Neuron (in vitro differentiated cells): Measurements from ENCODE around the gene TAS1R3.

Source experiments
- H2AFZ ChIP-seq: one replicate; pipeline ENCODE4 v1.6.1; 2013; ENCODE audit warnings: low read depth, mild to moderate bottlenecking, inconsistent platforms, low read length, moderate library complexity
- H3K27me3 ChIP-seq: one replicate; pipeline ENCODE4 v1.6.1; 2013; ENCODE audit warnings: low read length; ENCODE audit not compliant: insufficient read depth
- H3K36me3 ChIP-seq: one replicate; pipeline ENCODE4 v1.6.1; 2013; ENCODE audit warnings: low read length; ENCODE audit not compliant: insufficient read depth
- H3K4me1 ChIP-seq: one replicate; pipeline ENCODE4 v1.6.1; 2013; ENCODE audit warnings: low read length; ENCODE audit not compliant: insufficient read depth
- H3K4me3 ChIP-seq: 2 replicates; pipeline ENCODE4 v1.5.1; 2013; ENCODE audit warnings: mild to moderate bottlenecking, low read length, moderate library complexity
- H3K9me3 ChIP-seq: one replicate; pipeline ENCODE4 v1.6.1; 2013; ENCODE audit warnings: low read length

The TAS1R3 gene

GRCh38 chr1:1337793-1338147 lies 6.7 kb downstream of the TAS1R3 start:
- Histone ChIP-seq H2AFZ (no peak overlapping the region), H3K27me3 (no peaks in the 10 kb centered on the region), H3K4me3 (no peak overlapping the region), H3K36me3 (peaks cover 31% of the 10 kb centered on the region), H3K9me3 (no peaks in the 10 kb centered on the region), H3K4me1 (no peaks in the 10 kb centered on the region)

DNA sequence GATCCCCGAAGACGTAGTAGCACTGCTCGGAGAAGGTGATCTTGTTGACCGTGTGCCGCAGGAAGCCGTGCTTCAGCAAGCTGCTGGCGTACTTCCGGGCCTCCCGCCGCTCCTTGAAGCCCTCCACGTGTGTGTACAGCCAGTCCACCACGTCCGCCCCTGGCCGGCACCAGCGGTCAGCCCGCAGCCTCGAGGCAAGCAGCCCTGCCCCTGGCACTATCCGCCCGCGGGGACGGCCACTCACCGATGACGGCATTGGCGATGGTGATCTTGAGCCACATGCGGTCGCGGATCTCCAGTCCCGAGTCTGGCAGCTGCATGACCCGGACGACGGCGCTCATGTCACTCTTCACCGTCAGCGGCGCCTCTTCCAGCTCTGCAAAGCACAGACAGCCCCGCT lies 7.2 kb downstream of the TAS1R3 start:
- H3K36me3 ChIP-seq, result peaks cover 31% of the 10 kb centered on the region

DNA sequence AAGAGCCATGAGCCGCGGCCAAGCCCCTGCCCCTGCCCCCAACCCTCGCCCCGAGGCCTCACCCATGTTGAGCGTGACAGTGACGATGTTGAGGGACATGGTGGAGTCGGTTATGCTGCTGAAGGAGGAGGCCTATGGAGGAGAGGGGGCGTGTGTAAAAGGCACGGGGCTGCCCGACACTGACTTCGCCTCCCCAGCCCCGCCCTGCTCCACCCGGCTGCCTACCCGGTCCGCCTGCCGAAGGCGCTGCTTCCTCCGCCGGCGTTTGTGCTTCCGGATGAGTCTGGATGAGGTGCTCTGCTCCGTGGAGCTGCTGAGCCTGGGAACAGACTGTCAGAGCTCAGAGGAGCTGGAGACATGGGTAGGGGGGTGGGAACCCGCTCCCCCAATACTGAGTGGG lies 9.1 kb downstream of the TAS1R3 start:
- peaks cover 31% of the 10 kb centered on the region for H3K36me3 ChIP-seq
- H3K9me3 ChIP-seq, result no peaks in the 10 kb centered on the region

More for the DNA sequence above, 7.2 kb downstream of the TAS1R3 start:
- no peak overlapping the region for H3K4me3 ChIP-seq
- H3K9me3 ChIP-seq, result no peaks in the 10 kb centered on the region
- no peak overlapping the region for H2AFZ ChIP-seq
- no peaks in the 10 kb centered on the region for H3K27me3 ChIP-seq
- H3K4me1 ChIP-seq, result no peaks in the 10 kb centered on the region

GRCh38 chr1:1340791-1341548 lies 9.9 kb downstream of the TAS1R3 start:
- peaks cover 31% of the 10 kb centered on the region for H3K36me3 ChIP-seq
- no peak overlapping the region for H2AFZ ChIP-seq
- no peak overlapping the region for H3K4me3 ChIP-seq
- H3K4me1 ChIP-seq, result peaks cover 2% of the 10 kb centered on the region
- no peaks in the 10 kb centered on the region for H3K27me3 ChIP-seq
- no peaks in the 10 kb centered on the region for H3K9me3 ChIP-seq

More for the DNA sequence above, 9.1 kb downstream of the TAS1R3 start:
- Histone ChIP-seq H3K27me3 (no peaks in the 10 kb centered on the region), H3K4me3 (no peak overlapping the region), H3K4me1 (peaks cover 1% of the 10 kb centered on the region), H2AFZ (no peak overlapping the region)

GRCh38 chr1:1341549-1342021 lies 10.5 kb downstream of the TAS1R3 start:
- no peaks in the 10 kb centered on the region for H3K9me3 ChIP-seq
- H3K27me3 ChIP-seq, result no peaks in the 10 kb centered on the region
- H2AFZ ChIP-seq, result no peak overlapping the region
- H3K36me3 ChIP-seq, result peaks cover 31% of the 10 kb centered on the region
- no peak overlapping the region for H3K4me3 ChIP-seq
- H3K4me1 ChIP-seq, result peaks cover 2% of the 10 kb centered on the region

DNA sequence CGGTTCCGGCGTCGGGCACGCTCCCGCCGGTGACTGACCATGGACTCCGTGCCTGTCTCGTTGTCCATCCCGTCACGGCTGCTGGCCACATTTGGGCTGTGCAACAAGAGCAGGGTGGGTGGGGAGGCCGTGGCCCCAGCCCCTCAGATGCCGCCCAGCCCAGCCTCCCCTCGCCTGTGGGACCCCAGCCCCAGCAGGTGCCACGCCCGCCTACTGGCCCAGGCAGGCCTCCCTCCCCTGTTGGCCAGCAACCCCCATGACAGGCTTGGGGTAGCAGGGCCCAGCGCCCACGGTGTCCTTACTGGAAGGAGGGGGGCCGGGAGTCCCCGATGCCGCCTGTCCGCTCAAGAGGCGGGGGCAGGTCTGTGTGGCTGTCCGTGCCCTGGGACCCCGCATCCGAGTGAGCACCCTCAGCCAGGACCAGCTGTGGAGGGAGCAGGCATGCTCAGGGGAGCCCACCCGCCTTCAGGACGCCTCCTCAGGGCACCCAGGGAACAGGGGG lies 11.0 kb downstream of the TAS1R3 start:
- peaks cover 2% of the 10 kb centered on the region for H3K4me1 ChIP-seq
- H3K9me3 ChIP-seq, result no peaks in the 10 kb centered on the region
- H2AFZ ChIP-seq, result no peak overlapping the region
- H3K4me3 ChIP-seq, result no peak overlapping the region
- H3K27me3 ChIP-seq, result no peaks in the 10 kb centered on the region
- peaks cover 30% of the 10 kb centered on the region for H3K36me3 ChIP-seq

DNA sequence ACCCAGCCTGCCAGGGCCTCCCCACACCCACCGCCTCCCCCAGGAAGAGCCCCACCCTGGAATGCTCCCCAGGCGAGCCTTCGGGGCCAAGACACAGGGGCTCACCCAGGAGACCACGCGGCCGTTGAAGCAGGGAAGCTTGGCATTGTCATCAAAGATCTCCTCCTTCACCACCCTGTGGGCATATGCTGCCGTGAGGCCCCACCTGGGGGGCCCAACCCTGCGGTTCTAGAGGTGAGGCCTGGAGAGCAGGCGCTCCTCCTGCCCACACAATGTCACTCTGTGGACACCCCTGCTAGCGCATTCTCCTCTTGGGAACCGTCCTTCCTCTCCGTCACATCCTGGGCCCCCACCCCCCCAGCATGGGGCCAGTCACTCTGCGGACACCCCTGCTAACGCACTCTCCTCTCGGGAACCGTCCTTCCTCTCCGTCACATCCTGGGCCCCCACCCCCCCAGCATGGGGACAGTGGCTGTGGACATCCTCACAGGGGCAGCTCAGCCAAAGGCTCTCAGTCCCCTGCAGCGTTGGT lies 11.6 kb downstream of the TAS1R3 start:
- Histone ChIP-seq H3K4me3 (no peak overlapping the region), H3K36me3 (peaks cover 26% of the 10 kb centered on the region), H2AFZ (no peak overlapping the region), H3K27me3 (no peaks in the 10 kb centered on the region), H3K4me1 (peaks cover 6% of the 10 kb centered on the region), H3K9me3 (no peaks in the 10 kb centered on the region)

DNA sequence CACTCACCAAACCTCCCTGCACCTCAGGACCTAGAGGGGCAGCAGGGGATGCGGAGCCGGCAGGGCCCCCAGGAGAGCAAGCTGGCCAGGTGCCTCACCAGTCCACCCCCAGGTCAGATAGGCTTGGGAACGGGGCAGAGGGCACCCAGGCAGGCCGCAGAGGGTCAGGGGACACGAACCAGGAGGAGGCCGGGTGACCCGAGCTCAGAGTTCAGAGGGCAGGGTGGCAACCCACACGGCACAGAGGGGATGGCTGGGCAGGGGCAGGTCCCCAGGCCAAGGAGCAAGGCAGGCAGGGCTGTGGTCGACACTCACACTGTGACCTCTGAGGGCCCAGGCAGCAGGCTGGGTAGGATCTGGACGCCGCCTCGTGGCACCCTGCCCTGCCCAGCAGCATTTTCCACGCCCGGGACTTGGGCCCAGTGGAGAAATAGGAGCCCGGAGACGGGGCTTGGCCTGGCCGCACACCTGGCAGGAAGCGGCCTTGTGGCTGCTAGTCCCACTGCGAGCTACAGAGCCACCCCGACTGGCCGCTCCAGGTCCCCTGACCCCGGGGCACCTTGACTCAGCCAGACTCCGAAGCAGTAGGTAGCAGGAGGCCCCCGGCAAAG lies 12.8 kb downstream of the TAS1R3 start:
- Histone ChIP-seq H3K9me3 (no peaks in the 10 kb centered on the region), H3K36me3 (peaks cover 18% of the 10 kb centered on the region), H3K4me1 (peaks cover 13% of the 10 kb centered on the region), H3K4me3 (no peak overlapping the region), H2AFZ (no peak overlapping the region), H3K27me3 (no peaks in the 10 kb centered on the region)

GRCh38 chr1:1344655-1345361 lies 13.7 kb downstream of the TAS1R3 start:
- Histone ChIP-seq H3K4me3 (no peak overlapping the region), H3K9me3 (no peaks in the 10 kb centered on the region), H3K27me3 (no peaks in the 10 kb centered on the region), H2AFZ (no peak overlapping the region), H3K36me3 (peaks cover 14% of the 10 kb centered on the region), H3K4me1 (peaks cover 13% of the 10 kb centered on the region)

DNA sequence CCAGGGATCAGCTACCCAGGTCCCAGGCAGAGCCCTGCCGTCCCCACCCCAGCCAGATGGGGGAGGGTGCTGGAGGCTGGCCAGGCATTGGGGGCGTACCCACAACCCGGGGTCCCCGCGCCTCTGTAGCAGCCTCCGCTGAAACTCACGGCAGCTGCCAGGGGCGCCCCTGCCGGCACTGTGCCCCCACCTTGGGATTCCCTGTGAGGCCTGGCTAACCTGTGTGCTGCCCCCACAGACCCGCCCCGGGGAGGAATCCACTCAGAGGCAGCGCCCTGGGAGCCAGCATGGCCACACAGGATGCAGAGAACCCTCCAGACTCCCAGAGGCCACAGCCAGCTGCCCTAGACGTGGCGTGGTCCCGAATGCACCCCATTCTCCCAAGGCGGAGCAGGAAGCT lies 14.3 kb downstream of the TAS1R3 start:
- Histone ChIP-seq H3K27me3 (no peaks in the 10 kb centered on the region), H3K4me3 (no peak overlapping the region), H3K36me3 (peaks cover 12% of the 10 kb centered on the region), H3K9me3 (no peaks in the 10 kb centered on the region), H2AFZ (no peak overlapping the region), H3K4me1 (peaks cover 13% of the 10 kb centered on the region)

GRCh38 chr1:1345860-1346500 lies 14.9 kb downstream of the TAS1R3 start:
- Histone ChIP-seq H3K9me3 (no peaks in the 10 kb centered on the region), H3K27me3 (no peaks in the 10 kb centered on the region), H3K4me1 (peaks cover 13% of the 10 kb centered on the region), H3K4me3 (no peak overlapping the region), H3K36me3 (peaks cover 7% of the 10 kb centered on the region), H2AFZ (no peak overlapping the region)

GRCh38 chr1:1346501-1346890 lies 15.4 kb downstream of the TAS1R3 start:
- Histone ChIP-seq H3K4me1 (peaks cover 16% of the 10 kb centered on the region), H2AFZ (no peak overlapping the region), H3K4me3 (no peak overlapping the region)

More at GRCh38 chr1:1346501-1346890, 15.4 kb downstream of the TAS1R3 start:
- no peaks in the 10 kb centered on the region for H3K9me3 ChIP-seq
- H3K36me3 ChIP-seq, result peaks cover 2% of the 10 kb centered on the region
- no peaks in the 10 kb centered on the region for H3K27me3 ChIP-seq
